Glutamatergic neuron (in vitro differentiated cells): Measurements from ENCODE around the gene PPP1R15A. TPM values are rescaled to one million over a fixed set of nuclear protein-coding genes. Genes with fewer than 3 reads are reported as not detected.

Experiments used
- DNase-seq: peaks from one replicate; pipeline ENCODE4 v3.0.0; 2022
- H3K27ac Mint-ChIP-seq: one replicate; pipeline ENCODE4 v1.8.0; 2020; ENCODE audit warnings: mild to moderate bottlenecking, mixed read lengths, inconsistent platforms; ENCODE audit not compliant: unreplicated experiment
- H3K27me3 Mint-ChIP-seq: one replicate; pipeline ENCODE4 v1.8.0; 2020; ENCODE audit warnings: mild to moderate bottlenecking, moderate library complexity, mixed read lengths, inconsistent platforms; ENCODE audit not compliant: unreplicated experiment
- H3K36me3 Mint-ChIP-seq: one replicate; pipeline ENCODE4 v1.8.0; 2020; ENCODE audit warnings: mild to moderate bottlenecking, mixed read lengths, inconsistent platforms; ENCODE audit not compliant: unreplicated experiment
- H3K4me1 Mint-ChIP-seq: one replicate; pipeline ENCODE4 v1.8.0; 2020; ENCODE audit warnings: mild to moderate bottlenecking, low read depth, mixed read lengths, inconsistent platforms; ENCODE audit not compliant: unreplicated experiment
- H3K4me3 Mint-ChIP-seq: one replicate; pipeline ENCODE4 v1.8.0; 2020; ENCODE audit warnings: mild to moderate bottlenecking, mixed read lengths, inconsistent platforms; ENCODE audit not compliant: unreplicated experiment
- H3K9me3 Mint-ChIP-seq: one replicate; pipeline ENCODE4 v1.8.0; 2020; ENCODE audit warnings: mild to moderate bottlenecking, moderate library complexity, mixed read lengths, inconsistent platforms; ENCODE audit not compliant: unreplicated experiment
- CTCF ChIP-seq: fragments of 200-600 bp; sonication (generic); IDR thresholded peaks from one replicate; pipeline ENCODE4 v1.5.0; 2021; ENCODE audit not compliant: partially characterized antibody, unreplicated experiment
- total RNA-seq: library from RNA; stranded (reverse); fragmentation: NEBNext Ultra II Directional; extraction: Animal tissue kit (Norgen Biotek cat#: 25700); gene quantifications from one replicate; pipeline ENCODE4 v1.2.1, GENCODE V29; 2021; ENCODE audit not compliant: unreplicated experiment

Gene PPP1R15A
- total RNA-seq, 1 donor from 2014 or later: 106 TPM

DNA sequence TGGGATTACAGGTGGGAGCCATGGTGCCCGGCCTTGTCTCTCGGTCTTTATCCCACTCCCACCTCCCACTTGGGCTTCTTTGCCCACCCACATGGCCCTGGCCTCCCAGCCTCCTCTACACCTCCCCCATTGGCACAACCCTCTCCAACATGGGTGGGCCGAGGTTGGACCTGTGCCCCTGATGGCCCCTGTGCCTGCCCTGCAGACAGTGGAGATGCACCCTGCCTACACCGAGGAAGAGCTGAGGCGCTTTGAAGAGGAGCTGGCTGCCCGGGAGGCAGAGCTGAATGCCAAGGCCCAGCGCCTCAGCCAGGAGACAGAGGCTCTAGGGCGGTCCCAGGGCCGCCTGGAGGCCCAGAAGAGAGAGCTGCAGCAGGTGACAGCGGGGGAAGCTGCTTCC, 48.7 kb downstream of the PPP1R15A start:
- Mint-ChIP-seq H3K36me3 (no peaks in the 10 kb centered on the region), H3K4me3 (no peak overlapping the region), H3K27me3 (peaks cover 5% of the 10 kb centered on the region), H3K27ac (no peak overlapping the region), H3K4me1 (no peaks in the 10 kb centered on the region), H3K9me3 (peaks cover 2% of the 10 kb centered on the region)
- no peak for TF ChIP-seq CTCF
- DNase-seq: no peak

- H3K27ac Mint-ChIP-seq: no peak overlapping the region
- H3K4me3 Mint-ChIP-seq: no peak overlapping the region
- TF ChIP-seq CTCF: no peak
- no peak for DNase-seq
- H3K27me3 Mint-ChIP-seq: peaks cover 5% of the 10 kb centered on the region
- peaks cover 2% of the 10 kb centered on the region for H3K9me3 Mint-ChIP-seq
- no peaks in the 10 kb centered on the region for H3K4me1 Mint-ChIP-seq
- H3K36me3 Mint-ChIP-seq: no peaks in the 10 kb centered on the region
Observed at GRCh38 chr19:48921721-48922500, 49.7 kb downstream of the PPP1R15A start.

DNA sequence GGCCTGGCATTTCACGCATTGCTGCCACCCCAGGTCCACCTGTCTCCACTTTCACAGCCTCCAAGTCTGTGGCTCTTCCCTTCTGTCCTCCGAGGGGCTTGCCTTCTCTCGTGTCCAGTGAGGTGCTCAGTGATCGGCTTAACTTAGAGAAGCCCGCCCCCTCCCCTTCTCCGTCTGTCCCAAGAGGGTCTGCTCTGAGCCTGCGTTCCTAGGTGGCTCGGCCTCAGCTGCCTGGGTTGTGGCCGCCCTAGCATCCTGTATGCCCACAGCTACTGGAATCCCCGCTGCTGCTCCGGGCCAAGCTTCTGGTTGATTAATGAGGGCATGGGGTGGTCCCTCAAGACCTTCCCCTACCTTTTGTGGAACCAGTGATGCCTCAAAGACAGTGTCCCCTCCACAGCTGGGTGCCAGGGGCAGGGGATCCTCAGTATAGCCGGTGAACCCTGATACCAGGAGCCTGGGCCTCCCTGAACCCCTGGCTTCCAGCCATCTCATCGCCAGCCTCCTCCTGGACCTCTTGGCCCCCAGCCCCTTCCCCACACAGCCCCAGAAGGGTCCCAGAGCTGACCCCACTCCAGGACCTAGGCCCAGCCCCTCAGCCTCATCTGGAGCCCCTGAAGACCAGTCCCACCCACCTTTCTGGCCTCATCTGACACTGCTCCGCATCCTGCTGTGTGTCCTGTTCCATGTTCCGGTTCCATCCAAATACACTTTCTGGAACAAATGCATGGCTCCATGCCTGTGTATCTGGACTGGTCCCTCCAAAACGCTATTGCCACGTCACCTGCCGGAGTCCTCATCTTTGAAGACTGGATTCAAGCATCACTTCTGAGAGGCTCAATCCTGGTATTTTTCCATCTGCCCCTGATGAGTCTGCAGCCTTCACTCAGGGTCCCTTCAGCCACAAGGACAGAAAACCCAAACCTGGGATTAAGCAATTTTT, 50.6 kb downstream of the PPP1R15A start:
- no peak for TF ChIP-seq CTCF
- no peaks in the 10 kb centered on the region for H3K36me3 Mint-ChIP-seq

GRCh38 chr19:48925240-48925843, 53.1 kb downstream of the PPP1R15A start:
- Mint-ChIP-seq H3K27ac (no peak overlapping the region), H3K36me3 (no peaks in the 10 kb centered on the region), H3K9me3 (peaks cover 2% of the 10 kb centered on the region), H3K27me3 (peaks cover 5% of the 10 kb centered on the region), H3K4me3 (no peak overlapping the region), H3K4me1 (no peaks in the 10 kb centered on the region)
- DNase-seq: no peak
- TF ChIP-seq CTCF: no peak

More for the DNA sequence above, 50.6 kb downstream of the PPP1R15A start:
- H3K9me3 Mint-ChIP-seq: peaks cover 2% of the 10 kb centered on the region
- peaks cover 5% of the 10 kb centered on the region for H3K27me3 Mint-ChIP-seq
- H3K4me1 Mint-ChIP-seq: no peaks in the 10 kb centered on the region
- H3K27ac Mint-ChIP-seq: no peak overlapping the region
- no peak for DNase-seq
- no peak overlapping the region for H3K4me3 Mint-ChIP-seq

Other genes starting within 250 kb of the PPP1R15A start
- 2.9 TPM for gene DBP, start 235.0 kb upstream of the PPP1R15A start, total RNA-seq
- gene CA11, start 226.2 kb upstream of the PPP1R15A start, total RNA-seq: 7.8 TPM
- gene NTN5, start 199.4 kb upstream of the PPP1R15A start, total RNA-seq: 1.8 TPM
- 0.22 TPM for gene FUT2, start 176.4 kb upstream of the PPP1R15A start, total RNA-seq
- 2.7 TPM for gene MAMSTR, start 152.7 kb upstream of the PPP1R15A start, total RNA-seq
- gene RASIP1, start 131.8 kb upstream of the PPP1R15A start, total RNA-seq: 6.2 TPM
- gene IZUMO1, start 125.5 kb upstream of the PPP1R15A start, total RNA-seq: not detected
- gene FUT1, start 119.8 kb upstream of the PPP1R15A start, total RNA-seq: 4.4 TPM
- gene FGF21, start 116.9 kb upstream of the PPP1R15A start, total RNA-seq: not detected
- gene BCAT2, start 61.4 kb upstream of the PPP1R15A start, total RNA-seq: 22.3 TPM
- 1.0 TPM for gene HSD17B14, start 35.9 kb upstream of the PPP1R15A start, total RNA-seq
- gene PLEKHA4, start 3.8 kb upstream of the PPP1R15A start, total RNA-seq: 9.4 TPM
- not detected for gene TULP2, start 26.3 kb downstream of the PPP1R15A start, total RNA-seq
- 115 TPM for gene NUCB1, start 27.9 kb downstream of the PPP1R15A start, total RNA-seq
- gene DHDH, start 61.3 kb downstream of the PPP1R15A start, total RNA-seq: not detected
- 87.7 TPM for gene BAX, start 82.5 kb downstream of the PPP1R15A start, total RNA-seq
- gene FTL, start 92.9 kb downstream of the PPP1R15A start, total RNA-seq: 875 TPM
- 69.0 TPM for gene GYS1, start 120.9 kb downstream of the PPP1R15A start, total RNA-seq
- 60.9 TPM for gene RUVBL2, start 121.5 kb downstream of the PPP1R15A start, total RNA-seq
- not detected for gene LHB, start 144.7 kb downstream of the PPP1R15A start, total RNA-seq
- gene CGB3, start 151.9 kb downstream of the PPP1R15A start, total RNA-seq: not detected
- not detected for gene CGB2, start 159.5 kb downstream of the PPP1R15A start, total RNA-seq
- not detected for gene CGB1, start 164.5 kb downstream of the PPP1R15A start, total RNA-seq
- not detected for gene CGB5, start 171.4 kb downstream of the PPP1R15A start, total RNA-seq
- gene CGB8, start 176.7 kb downstream of the PPP1R15A start, total RNA-seq: not detected
- gene CGB7, start 185.3 kb downstream of the PPP1R15A start, total RNA-seq: not detected
- gene NTF4, start 192.4 kb downstream of the PPP1R15A start, total RNA-seq: not detected
- gene KCNA7, start 200.3 kb downstream of the PPP1R15A start, total RNA-seq: not detected
- 300 TPM for gene SNRNP70, start 213.0 kb downstream of the PPP1R15A start, total RNA-seq
- 32.6 TPM for gene LIN7B, start 241.9 kb downstream of the PPP1R15A start, total RNA-seq
- 3.2 TPM for gene C19orf73, start 246.7 kb downstream of the PPP1R15A start, total RNA-seq
- gene PPFIA3, start 247.1 kb downstream of the PPP1R15A start, total RNA-seq: 104 TPM